ACC112 (cell line): Measurements from ENCODE around the gene OTX2.

ENCODE experiments used
- H2AFZ ChIP-seq: fragments of 200-600 bp; sonication (generic); one replicate; pipeline ENCODE4 v1.6.0; 2017; ENCODE audit warnings: antibody characterized with exemption, low read length; ENCODE audit not compliant: unreplicated experiment
- H3K27ac ChIP-seq: fragments of 200-600 bp; sonication (generic); 2 replicates; pipeline ENCODE4 v1.5.1; 2014; ENCODE audit warnings: low read depth, mild to moderate bottlenecking, antibody characterized with exemption, low read length, moderate library complexity
- H3K27me3 ChIP-seq: fragments of 200-600 bp; sonication (generic); 2 replicates; pipeline ENCODE4 v1.6.1; 2014; ENCODE audit warnings: mild to moderate bottlenecking, antibody characterized with exemption, low read length, moderate library complexity, mixed read lengths; ENCODE audit not compliant: insufficient read depth
- H3K36me3 ChIP-seq: fragments of 200-600 bp; sonication (generic); 2 replicates; pipeline ENCODE4 v1.6.1; 2016; ENCODE audit warnings: mild to moderate bottlenecking, antibody characterized with exemption, low read length, moderate library complexity, mixed read lengths; ENCODE audit not compliant: insufficient read depth
- H3K4me1 ChIP-seq: fragments of 200-600 bp; sonication (generic); one replicate; pipeline ENCODE4 v1.6.1; 2016; ENCODE audit warnings: low read length, mixed read lengths; ENCODE audit not compliant: insufficient read depth, unreplicated experiment, control insufficient read depth
- H3K4me3 ChIP-seq: fragments of 200-600 bp; sonication (generic); 2 replicates; pipeline ENCODE4 v1.5.1; 2014; ENCODE audit warnings: mild to moderate bottlenecking, low read depth, low read length
- H3K79me2 ChIP-seq: fragments of 200-600 bp; sonication (generic); one replicate; pipeline ENCODE4 v1.6.0; 2016; ENCODE audit warnings: low read length; ENCODE audit not compliant: control insufficient read depth, unreplicated experiment, insufficient read depth

OTX2 gene

GRCh38 chr14:56789955-56790354, 20.3 kb downstream of the OTX2 start:
- Histone ChIP-seq H3K79me2 (no peaks in the 10 kb centered on the region), H2AFZ (no peak overlapping the region), H3K36me3 (no peaks in the 10 kb centered on the region), H3K4me1 (no peaks in the 10 kb centered on the region), H3K27ac (no peak overlapping the region), H3K27me3 (peaks cover 21% of the 10 kb centered on the region), H3K4me3 (no peak overlapping the region)

- Histone ChIP-seq H3K36me3 (no peaks in the 10 kb centered on the region), H3K27ac (no peak overlapping the region), H3K4me1 (no peaks in the 10 kb centered on the region), H3K79me2 (no peaks in the 10 kb centered on the region), H2AFZ (no peak overlapping the region), H3K27me3 (no peaks in the 10 kb centered on the region), H3K4me3 (no peak overlapping the region)
Observed at GRCh38 chr14:56787530-56787929, 22.7 kb downstream of the OTX2 start.

DNA sequence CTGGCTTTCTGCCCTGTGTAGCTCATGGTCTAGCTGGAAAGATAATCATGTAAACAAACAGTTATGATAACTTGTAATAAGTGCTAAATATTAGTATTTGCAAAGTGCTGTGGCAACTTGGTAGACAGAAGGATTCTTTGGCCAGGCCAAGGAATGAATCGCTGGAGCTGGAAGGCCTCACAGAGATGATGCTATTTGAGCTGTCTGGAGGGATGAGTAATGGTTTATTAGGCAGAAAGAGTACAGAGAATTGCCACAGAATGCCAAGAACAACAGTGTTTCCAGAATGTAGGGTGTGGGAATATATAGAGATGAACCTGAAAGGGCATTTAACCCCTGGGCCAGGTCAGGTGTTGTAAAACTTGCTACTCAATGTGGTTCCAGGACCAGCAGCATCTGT, 27.6 kb downstream of the OTX2 start:
- no peak overlapping the region for H3K27ac ChIP-seq
- no peak overlapping the region for H2AFZ ChIP-seq
- H3K4me1 ChIP-seq = no peaks in the 10 kb centered on the region
- H3K36me3 ChIP-seq = no peaks in the 10 kb centered on the region
- H3K79me2 ChIP-seq = no peaks in the 10 kb centered on the region
- H3K4me3 ChIP-seq = no peak overlapping the region
- H3K27me3 ChIP-seq = no peaks in the 10 kb centered on the region

GRCh38 chr14:56774503-56774902, 35.8 kb downstream of the OTX2 start:
- Histone ChIP-seq H3K27me3 (peaks cover 10% of the 10 kb centered on the region; the same call in 1 of the 2 replicates), H2AFZ (no peak overlapping the region), H3K4me3 (no peak overlapping the region), H3K79me2 (no peaks in the 10 kb centered on the region), H3K27ac (no peak overlapping the region), H3K36me3 (no peaks in the 10 kb centered on the region), H3K4me1 (no peaks in the 10 kb centered on the region)

DNA sequence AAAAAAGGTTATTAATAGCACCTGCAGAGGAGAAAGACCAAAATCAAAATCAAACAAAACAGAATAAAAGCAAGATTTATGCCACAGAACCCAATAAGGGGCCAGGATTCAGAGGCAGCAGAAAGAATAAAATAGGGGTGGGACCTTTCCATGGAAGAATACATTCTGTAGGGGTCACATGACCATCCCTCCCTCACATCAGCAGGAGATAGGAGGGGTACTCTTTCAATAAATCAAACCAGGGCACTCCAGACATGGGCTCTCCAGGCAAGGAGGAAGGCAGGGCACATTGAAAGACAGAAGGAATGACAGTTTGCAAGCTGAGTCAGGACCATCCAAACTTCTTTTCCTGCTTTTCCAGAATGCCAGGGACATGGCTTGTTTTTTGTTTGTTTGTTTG, 39.8 kb downstream of the OTX2 start:
- H3K4me3 ChIP-seq = no peak overlapping the region
- no peaks in the 10 kb centered on the region for H3K36me3 ChIP-seq
- H2AFZ ChIP-seq = no peak overlapping the region
- 0 out of 2 replicates have a peak, but pooled peaks cover 3% of the 10 kb centered on the region for H3K27me3 ChIP-seq
- no peaks in the 10 kb centered on the region for H3K79me2 ChIP-seq
- H3K27ac ChIP-seq = no peak overlapping the region
- no peaks in the 10 kb centered on the region for H3K4me1 ChIP-seq

GRCh38 chr14:56760164-56760914, 49.9 kb downstream of the OTX2 start:
- no peaks in the 10 kb centered on the region for H3K79me2 ChIP-seq
- no peak overlapping the region for H3K4me3 ChIP-seq
- H3K27ac ChIP-seq = no peak overlapping the region
- H3K27me3 ChIP-seq = 0 out of 2 replicates have a peak, but pooled peaks cover 4% of the 10 kb centered on the region
- no peak overlapping the region for H2AFZ ChIP-seq
- H3K36me3 ChIP-seq = no peaks in the 10 kb centered on the region
- H3K4me1 ChIP-seq = no peaks in the 10 kb centered on the region

DNA sequence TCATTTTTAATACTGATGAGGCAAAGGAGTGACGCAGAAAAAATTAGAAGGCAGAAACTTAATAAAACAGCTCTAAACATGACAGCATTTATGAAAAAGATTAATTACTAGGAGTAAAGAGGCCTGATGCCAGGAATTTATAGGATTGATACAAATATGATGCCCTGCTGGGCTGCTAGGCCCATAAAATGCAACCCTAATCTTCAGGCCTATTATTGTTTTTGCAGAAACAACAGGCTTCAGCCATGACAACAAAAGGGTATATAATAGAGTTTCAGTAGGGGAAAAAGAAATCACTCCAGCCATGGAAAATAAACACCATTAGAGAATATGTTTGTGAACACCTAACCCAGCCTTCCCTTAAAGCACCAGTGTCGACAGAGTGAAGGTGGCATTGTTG, 50.6 kb downstream of the OTX2 start:
- H3K27me3 ChIP-seq = 0 out of 2 replicates have a peak, but pooled peaks cover 4% of the 10 kb centered on the region
- no peaks in the 10 kb centered on the region for H3K4me1 ChIP-seq
- H2AFZ ChIP-seq = no peak overlapping the region
- no peaks in the 10 kb centered on the region for H3K36me3 ChIP-seq
- H3K79me2 ChIP-seq = no peaks in the 10 kb centered on the region
- no peak overlapping the region for H3K27ac ChIP-seq
- H3K4me3 ChIP-seq = no peak overlapping the region

GRCh38 chr14:56759094-56759493, 51.2 kb downstream of the OTX2 start:
- Histone ChIP-seq H3K79me2 (no peaks in the 10 kb centered on the region), H3K36me3 (no peaks in the 10 kb centered on the region), H3K27ac (no peak overlapping the region), H3K4me1 (no peaks in the 10 kb centered on the region), H3K4me3 (no peak overlapping the region), H3K27me3 (0 out of 2 replicates have a peak, but pooled peaks cover 4% of the 10 kb centered on the region), H2AFZ (no peak overlapping the region)

DNA sequence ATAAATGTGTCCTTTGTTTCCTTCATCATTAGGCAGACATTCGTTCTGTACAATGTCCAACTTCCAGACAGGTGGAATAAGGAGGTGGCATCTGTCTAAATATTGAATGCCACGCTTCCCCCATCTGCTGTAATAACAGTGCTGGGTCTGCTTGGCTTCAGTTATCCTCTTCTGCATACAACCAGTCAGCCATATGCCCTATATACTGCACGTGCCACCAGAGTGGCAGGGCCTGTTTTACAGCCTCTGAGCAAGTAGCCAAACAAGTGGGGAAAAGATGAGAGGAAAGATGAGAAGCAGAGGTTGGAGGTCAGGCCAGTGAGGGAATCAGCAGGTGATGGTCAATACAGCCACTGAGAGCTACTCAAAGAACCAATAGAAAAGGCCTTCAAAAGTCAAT, 55.4 kb downstream of the OTX2 start:
- Histone ChIP-seq H3K27me3 (peaks cover 11% of the 10 kb centered on the region), H3K4me3 (no peak overlapping the region), H3K79me2 (no peaks in the 10 kb centered on the region), H3K27ac (no peak overlapping the region), H3K4me1 (no peaks in the 10 kb centered on the region), H3K36me3 (no peaks in the 10 kb centered on the region), H2AFZ (no peak overlapping the region)

DNA sequence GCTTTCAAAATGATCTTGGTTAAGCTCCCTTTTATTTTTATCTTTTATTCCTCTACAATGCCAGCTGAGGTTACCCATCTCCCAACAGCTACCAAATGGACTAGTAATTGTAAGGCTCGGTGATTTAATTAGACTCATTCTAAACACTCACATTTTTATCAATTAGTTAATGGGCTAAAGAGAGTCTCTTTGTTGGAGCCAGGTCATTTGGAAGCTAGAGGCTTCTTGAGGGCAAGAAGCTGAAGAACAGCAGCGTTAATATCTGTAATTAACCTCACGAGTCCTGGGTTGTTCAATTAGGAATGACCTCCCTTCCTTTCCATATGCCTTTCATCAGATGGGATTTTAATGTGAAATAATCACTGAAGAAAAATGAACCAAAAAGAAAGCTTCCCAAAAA, 56.9 kb downstream of the OTX2 start:
- Histone ChIP-seq H3K27me3 (peaks cover 12% of the 10 kb centered on the region), H3K4me3 (no peak overlapping the region), H3K36me3 (no peaks in the 10 kb centered on the region), H3K79me2 (no peaks in the 10 kb centered on the region), H3K4me1 (no peaks in the 10 kb centered on the region), H3K27ac (no peak overlapping the region), H2AFZ (no peak overlapping the region)

DNA sequence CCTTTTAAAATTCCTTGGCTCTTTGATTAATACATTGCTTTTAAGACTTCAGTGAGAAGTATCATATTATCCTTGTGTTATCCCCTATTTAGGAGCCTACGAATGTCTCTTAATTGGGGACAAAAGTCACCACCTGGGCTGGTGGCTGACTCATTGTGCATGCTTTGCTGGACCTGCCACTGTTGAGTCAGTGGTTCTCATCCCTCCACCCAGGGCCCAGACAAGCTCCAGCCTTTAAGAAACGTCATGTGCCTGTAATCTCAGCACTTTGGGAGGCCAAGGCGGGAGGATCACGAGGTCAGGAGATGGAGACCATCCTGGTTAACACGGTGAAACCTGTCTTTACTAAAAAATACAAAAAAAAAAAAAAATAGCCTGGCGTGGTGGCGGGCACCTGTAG, 57.9 kb downstream of the OTX2 start:
- no peaks in the 10 kb centered on the region for H3K4me1 ChIP-seq
- no peak overlapping the region for H3K27ac ChIP-seq
- no peak overlapping the region for H3K4me3 ChIP-seq
- H3K79me2 ChIP-seq = no peaks in the 10 kb centered on the region
- H3K36me3 ChIP-seq = no peaks in the 10 kb centered on the region
- H3K27me3 ChIP-seq = peaks cover 15% of the 10 kb centered on the region
- H2AFZ ChIP-seq = no peak overlapping the region
